ENCODE results near the gene VWF.

GRCh38 chr12:5976711-5977110 lies 147.8 kb downstream of the VWF start:
- no peak for TF ChIP-seq EZH2 (IDR thresholded peaks at IDR 0.05)
- TF ChIP-seq POLR2AphosphoS5 (IDR thresholded peaks at IDR 0.05; ENCODE audit: borderline replicate concordance, low read depth, low read length), result no peak
